Measurements from ENCODE around the gene S100A7A.
"Not testable (repeated sequence)": the region's sequence is repeated elsewhere in the genome, so short reads cannot be mapped to it uniquely, and the experiment has no call there.

S100A7A gene

GRCh38 chr1:153395136-153395685 is 21.1 kb upstream of the S100A7A start:
- DNase-seq (ENCODE audit: low read depth) = no peak

DNA sequence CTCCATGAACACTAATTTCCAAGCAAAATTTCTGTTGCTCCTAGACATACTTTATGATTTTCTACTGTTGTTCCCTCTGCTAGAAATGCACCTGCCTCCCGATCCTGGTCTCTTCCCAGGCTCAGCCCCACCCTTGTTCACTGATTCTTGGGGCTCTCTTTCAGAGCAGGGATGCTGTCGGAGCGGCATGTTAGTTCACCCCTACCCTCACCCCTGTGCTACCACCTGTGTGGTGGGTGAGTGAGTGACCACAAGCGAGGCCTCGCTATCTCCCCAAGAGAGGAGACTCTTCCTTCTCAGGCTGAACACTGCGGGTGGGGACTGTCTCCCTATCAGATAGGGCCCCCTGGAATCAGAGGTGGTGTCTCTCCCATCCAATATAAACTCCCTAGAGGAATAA is 20.5 kb upstream of the S100A7A start:
- no peak for DNase-seq (ENCODE audit: low read depth)

DNA sequence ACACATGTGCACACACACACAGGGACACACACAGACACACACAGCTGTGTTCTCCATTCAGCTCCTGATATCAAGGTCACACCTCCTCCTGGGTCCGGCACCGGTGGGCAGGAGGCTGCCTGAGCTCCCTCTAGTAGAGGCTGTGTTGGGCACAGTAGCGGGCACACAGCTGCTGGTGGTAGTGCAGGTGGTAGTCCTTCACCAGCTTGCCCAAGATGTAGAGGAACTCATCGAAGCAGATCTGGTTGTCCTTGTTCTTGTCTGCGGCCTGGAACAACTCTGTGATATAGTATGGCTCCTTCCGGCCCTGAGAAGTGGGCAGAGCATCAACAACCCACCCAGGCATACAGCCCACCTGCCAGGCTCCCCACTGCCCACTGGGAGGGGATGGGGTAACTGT is 19.9 kb upstream of the S100A7A start:
- DNase-seq (ENCODE audit: low read depth) = no peak

DNA sequence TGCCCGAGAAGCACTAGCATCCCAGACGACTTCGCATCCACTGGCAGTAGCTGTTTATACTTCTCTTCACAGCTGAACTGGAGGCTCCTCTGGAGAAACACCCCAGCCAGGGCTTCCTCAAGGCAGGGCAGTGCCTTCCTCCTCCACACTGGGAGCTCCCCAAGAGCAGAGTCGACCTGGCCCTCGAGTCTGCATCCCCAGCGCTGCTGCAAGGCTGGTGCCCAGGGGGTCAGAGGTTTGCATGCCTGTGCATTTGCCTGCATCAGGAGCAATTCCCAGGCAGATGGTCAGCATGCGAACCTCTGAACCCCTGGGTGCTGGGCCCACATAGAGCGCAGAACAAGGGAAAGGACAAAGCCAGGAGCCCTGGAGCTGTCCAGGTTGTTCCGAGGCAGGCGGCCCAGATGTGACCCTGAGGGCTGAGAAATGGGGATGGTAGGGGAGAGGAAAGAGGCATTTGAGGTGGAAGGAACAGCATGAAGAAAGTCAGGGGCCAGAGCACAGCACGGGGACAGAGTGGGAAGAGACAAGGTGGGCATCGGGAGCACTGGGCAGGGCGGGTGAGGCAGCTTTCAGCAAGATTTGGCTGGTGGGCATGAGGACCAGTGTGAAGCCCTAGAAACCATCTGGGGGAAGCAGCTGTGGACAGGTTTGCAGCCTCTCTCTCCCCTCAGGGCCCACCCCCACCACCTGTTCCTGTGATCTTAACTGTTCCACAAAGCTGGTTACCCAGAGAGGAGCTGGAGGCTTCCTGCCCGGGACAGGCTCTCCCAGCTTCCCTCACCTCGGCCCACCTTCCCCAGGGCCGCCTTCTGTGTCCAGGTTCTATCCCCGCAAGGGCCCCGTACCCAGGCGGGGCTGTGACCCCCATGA is 19.0 kb upstream of the S100A7A start:
- DNase-seq (ENCODE audit: low read depth) = no peak

DNA sequence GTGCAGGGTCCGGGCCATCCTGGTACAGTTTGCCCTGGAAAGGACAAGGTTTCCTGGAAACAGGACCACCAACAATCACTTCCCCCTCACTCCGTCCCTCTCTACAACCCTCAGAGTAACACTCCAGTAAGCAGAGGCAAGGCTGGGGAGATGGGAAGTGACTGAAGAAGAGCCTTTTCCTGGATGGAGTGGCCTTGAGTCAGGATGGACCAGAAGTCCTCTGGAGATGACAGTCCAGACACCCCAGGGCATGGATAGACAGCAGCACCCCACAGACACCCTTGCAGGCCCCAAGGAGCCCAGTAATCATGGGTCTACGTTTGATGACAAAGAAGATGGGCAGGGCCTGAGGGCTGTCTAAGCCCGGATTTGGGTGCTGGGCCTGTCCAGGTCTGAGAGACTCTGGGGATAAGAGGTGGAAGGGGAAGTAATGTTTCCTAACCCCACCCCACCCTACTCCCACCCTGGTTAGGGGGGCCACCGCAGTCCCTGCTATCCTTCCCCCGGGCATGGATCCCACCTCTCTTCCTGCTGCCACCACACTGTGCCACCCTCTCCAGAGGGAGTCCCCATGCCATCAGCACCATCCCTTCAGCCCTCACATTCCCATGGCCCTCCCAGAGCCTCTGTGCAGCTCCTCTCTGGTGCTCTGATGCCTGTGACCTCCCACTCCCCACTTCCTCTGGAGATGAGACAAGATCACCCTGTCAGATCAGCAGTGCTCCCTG is 18.2 kb upstream of the S100A7A start:
- DNase-seq (ENCODE audit: low read depth) = no peak

DNA sequence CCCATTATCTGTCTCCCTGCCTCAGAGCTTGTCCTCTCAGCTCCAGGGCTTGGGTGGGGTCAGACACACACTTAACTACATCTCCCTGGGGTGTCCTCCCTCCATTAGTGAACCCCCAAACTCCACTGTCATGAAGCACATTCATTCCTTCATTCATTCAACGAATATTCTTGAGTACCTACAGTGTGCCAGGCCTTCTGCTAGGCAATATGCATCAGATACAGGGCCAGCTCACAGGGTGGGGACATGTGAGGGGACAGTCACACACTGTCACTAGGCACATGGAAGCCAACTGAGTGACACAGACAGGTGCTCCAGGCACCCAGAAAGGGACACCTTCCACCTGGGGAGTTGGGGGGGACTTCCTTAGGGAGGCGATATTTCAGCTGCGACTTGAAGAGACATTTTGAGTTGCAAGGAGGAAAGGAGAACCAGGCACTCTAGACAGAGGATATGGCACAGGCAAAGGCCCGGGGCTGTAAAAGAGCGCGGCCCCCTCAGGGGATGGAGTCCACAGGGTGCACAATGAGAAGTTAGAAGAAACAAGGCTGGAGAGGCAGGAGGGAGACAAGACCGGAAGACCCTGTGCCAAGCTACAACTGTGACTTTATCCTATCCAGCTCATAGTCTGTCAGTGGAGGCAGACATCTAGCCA is 16.8 kb upstream of the S100A7A start:
- no peak for DNase-seq (ENCODE audit: low read depth)

DNA sequence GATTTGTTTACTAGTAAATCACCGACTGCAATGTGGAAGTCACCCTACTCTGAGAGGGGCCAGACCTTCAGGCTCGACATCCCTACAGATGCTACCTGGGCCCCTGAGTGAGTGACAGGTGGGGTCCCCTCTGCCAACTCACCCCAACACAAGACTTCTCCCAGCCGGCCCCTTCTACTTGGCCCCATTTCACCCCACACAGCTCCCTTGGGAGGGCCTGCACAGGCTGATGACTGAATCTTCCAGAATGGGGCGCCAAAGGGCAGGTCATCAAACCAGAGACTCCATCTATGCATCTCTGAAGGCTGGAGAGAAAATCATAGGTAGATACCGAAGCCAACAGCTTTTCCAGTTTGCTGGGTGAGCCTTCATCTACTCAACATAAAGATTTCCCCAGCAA is 16.1 kb upstream of the S100A7A start:
- no peak for DNase-seq (ENCODE audit: low read depth)

DNA sequence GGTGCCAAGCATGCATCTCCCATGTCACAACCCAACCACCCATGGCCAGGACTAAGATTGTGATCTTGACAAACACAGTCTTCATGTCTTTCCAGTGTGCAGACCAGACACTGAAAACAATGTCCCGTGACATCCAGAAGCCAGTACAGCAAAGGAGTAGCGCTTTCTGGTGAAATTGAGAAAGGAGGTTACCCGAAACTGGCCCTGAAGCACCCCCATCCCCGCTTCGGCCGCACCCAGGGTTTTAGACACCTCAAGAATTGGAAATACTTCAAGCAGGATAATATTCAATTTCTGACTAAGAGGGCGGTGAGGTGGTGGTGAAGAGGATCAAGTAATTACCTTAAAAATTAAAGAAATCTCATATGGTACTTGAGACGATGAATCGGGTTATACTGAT is 14.9 kb upstream of the S100A7A start:
- no peak for DNase-seq (ENCODE audit: low read depth)

- no peak for DNase-seq (ENCODE audit: low read depth)
Observed at GRCh38 chr1:153402226-153402625, 14.1 kb upstream of the S100A7A start.

DNA sequence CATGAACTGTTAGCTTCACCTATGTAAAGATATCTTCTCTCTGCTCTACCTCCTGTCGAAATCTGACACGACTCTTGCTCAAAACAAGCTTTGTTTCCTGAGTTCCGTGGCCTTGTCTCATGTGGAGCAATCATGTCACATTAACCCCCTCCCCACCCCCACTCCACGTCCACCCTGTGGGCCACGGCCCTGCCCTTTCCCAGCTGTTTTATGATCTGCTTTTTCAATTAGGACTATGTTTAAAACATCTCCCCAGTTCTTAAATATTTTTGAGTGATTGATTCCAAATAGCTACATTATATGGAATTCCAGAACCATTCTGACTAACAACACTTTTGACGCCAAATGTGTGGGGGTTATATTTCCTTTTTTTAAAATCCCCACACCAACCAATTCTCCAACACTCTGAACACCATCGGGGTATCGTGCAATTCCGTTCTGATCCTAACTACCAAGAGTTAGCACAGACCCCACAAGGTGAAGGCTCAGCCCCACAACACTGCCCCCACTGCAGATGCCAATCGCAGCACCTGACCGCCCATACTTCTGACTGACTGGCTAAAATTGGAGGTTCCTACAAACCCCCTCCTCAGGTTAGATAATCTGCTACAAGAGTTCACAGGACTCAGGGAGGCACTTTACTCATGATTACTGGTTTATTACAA is 12.8 kb upstream of the S100A7A start:
- no peak for DNase-seq (ENCODE audit: low read depth)

DNA sequence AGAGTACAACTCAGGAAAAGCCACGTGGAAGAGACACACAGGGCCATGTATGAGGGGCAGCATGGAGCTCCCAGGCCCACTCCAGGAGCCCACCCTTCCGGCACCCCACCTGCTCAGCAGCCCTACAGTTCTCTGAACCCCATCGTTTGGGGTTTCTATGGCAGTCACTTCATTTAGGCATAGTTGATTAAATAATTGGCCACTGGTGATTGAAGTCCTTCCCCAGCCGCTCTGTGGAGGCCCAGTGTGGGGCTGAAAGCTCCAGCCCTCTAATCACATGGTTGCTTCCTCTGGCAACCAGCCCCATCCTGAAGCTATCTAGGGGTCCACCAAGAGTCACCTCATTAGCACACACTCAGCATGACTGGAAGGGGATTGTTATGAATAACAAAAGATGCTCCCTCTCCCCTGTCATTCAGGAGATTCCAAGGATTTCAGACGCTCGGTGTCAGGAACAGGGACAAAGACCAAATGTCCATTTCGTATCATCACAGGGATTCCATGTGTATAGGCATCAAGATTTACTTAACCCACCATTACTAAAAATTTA is 12.2 kb upstream of the S100A7A start:
- DNase-seq (ENCODE audit: low read depth) = no peak

DNA sequence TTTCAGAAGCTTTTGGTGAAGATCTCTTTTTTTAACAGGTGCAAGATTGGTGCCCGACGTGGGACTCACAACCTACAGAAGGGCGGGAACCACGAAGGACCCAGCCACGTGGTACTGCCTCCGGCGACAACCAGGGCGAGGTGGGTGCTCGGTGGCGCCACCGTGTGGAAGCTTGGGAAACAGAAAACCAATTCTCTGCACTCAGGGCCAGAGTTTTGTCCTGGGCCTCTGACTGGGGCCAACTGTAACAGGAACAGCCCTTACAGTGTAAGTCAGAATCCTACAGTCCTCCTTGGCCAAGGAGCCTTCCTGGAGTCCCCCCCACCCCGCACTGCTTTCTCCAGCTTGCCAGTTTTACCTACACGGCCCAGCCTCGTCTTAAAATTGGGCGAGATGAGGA is 11.6 kb upstream of the S100A7A start:
- DNase-seq (ENCODE audit: low read depth) = no peak

GRCh38 chr1:153405825-153406599 is 10.3 kb upstream of the S100A7A start:
- DNase-seq (ENCODE audit: low read depth) = not testable (repeated sequence)

DNA sequence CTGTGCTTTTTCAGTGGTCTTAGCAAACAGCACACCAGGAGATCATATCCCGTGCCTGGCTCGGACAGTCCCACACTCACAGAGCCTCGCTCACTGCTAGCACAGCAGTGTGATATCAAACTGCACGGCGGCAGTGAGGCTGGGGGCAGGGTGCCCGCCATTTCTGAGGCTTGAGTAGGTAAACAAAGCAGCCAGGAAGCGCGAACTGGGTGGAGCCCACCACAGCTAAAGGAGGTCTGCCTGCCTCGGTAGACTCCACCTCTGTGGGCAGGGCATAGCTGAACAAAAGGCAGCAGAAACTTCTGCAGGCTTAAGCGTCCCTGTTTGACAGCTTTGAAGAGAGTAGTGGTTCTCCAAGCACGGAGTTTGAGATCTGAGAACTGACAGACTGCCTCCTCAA is 9.0 kb upstream of the S100A7A start:
- not testable (repeated sequence) for DNase-seq (ENCODE audit: low read depth)

DNA sequence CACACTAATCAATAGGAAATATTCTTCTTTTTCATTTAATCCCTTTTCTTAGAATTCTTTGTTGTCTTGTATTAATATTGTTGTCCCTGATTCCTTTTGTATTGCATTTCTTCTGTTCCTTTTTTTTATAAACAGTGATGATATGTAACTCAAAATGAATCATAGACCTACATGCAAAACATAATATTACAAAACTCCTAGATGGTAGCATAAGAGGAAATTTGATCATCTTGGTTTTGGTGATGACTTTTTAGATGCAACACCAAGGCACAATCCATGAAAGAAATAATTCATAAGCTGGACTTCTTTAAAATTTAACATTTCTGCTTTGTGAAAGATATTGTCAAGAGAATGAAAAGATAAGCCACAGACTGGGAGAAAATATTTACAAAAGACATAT is 2.4 kb upstream of the S100A7A start:
- DNase-seq (ENCODE audit: low read depth) = not testable (repeated sequence)

GRCh38 chr1:153417136-153417888 is 992 bp downstream of the S100A7A start:
- DNase-seq (ENCODE audit: low read depth) = no peak

DNA sequence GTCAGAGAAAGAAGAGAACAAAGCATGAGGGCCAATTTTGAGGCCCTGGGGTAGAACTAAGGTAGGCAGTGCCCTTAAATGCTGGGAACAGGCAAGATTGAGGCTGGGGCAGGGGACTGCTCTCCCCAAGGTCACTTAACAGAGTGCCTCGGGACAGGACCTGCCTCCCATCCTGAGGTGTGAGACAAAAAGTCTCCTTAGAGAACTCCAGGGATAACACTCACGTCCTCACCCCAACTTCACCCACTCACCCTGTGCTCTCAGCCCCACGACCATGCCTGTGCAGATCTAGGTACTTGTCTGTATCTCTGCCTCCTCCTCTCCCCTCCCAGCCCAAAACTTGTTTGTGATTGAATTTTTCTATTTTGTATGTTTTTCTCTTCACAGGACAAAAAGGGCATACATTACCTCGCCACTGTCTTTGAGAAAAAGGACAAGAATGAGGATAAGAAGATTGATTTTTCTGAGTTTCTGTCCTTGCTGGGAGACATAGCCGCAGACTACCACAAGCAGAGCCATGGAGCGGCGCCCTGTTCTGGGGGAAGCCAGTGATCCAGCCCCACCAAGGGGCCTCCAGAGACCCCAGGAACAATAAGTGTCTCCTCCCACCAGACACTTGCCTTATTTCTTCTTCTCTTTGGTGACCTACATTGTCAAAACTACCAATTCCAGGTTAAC is 2.6 kb downstream of the S100A7A start:
- not testable (repeated sequence) for DNase-seq (ENCODE audit: low read depth)

DNA sequence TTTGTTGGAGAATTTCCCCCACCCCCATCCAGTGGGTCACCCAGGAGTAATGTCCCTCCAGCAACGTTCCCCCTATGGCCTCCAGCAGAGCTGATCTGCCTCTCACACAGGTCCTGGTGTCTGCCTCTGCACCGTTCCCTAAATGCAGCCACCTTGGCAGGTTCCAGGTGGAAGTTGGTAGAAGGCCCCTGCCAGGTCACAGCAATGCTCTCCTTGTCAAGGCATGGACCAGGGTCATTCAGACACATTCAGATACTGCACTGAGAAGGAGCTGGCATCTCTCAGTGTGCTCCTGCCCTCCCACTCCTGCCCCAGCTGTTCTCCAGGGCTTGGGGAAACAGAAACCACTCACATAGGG is 3.1 kb downstream of the S100A7A start:
- DNase-seq (ENCODE audit: low read depth) = not testable (repeated sequence)

- DNase-seq (ENCODE audit: low read depth) = no peak
Observed at GRCh38 chr1:153420306-153420705, 4.0 kb downstream of the S100A7A start.

Data from GM04503 (cell line).